Dermis microvascular lymphatic vessel endothelial cell (primary cell): Measurements from ENCODE around the gene KCNN4. TPM values are rescaled to one million over a fixed set of nuclear protein-coding genes. Genes with fewer than 3 reads are reported as not detected.

Experiments
- DNase-seq, 2 donors: peaks; one replicate each; pipeline versions ENCODE4 v3.0.0 to v3.0.0-alpha.2; 2010; ENCODE audit warnings: low read depth in 2 of 2
- total RNA-seq: library from RNA; depleted of rRNA; stranded (reverse); fragments of >200 nt; gene quantifications from 2 replicates; pipeline ENCODE4 v1.2.1, GENCODE V29; 2014

Gene KCNN4
- total RNA-seq, 1 donor from 2014 or later = 0.39 TPM

DNA sequence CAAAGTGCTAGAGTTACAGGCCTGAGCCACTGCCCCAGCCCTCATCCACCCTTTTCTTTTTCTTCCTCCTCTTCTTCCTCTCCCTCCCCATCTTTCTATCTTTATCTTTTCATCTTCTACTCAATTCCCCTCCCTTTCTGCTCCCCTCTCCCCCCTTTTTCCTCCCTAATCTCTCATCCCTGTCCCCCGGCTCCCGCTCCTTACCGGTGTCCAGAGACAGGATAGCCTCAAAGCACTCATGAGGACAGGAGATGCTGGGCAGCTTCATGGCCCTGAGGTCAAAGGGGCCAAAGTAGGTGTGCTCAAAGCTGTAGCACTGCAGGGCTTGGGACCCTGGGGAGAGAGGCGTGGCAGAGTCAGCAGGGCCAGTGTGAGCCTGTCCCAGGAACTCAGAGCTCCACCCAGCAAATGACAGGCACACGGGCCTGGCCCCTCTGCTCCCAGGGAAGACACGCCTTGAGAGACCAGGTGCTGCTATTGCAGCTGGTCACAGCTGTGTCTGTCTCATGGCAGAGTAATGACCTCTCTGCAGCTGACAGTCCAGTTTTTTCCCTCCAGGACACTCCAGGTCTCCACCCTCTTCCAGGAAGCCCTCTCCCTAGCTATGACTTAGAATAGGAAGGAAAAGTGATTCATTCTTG is 18.8 kb upstream of the KCNN4 start:
- DNase-seq = peak in 1 of 2 donors; percentile 21

DNA sequence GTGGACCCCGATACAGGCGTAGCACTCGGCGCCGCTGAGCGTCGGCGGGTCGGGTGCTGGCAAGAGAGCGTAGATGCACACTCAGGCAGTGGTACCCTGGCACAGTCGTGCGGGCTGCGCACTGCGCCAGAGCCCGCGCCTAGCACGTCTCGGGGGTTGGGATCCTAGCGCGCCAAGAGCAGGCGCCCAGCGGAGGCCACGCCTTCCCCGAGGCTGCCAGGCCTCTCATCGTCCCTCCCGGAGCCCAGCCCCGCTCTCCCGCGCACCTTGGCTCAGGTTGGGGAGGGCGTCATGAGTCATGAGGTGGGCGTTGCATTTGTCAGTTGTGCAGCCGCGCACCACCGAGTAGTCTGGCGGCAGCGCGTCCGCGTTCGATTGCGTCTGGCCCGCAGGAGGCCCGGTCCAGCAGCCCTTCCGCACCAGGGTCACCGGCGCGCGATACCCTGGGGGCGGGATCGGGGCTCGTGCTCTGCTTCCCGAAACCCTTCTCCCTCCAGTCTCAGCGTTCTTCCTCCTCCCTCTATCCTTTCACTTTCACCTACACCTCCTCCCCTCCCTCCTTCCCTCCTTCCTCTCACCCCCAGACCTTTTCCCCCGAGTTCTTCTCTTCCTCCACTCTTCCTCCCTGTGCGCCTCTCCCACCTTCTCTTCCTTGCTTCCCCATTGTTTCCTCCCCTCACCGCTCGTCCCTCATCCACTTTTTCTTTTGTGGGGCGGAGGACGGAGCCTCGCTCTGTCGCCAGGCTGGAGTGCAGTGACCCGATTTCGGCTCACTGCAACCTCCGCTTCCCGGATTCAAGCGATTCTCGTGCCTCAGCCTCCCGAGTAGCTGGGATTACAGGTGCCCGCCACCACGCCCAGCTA is 18.0 kb upstream of the KCNN4 start:
- peak in 1 of 2 donors; percentile 22 for DNase-seq

DNA sequence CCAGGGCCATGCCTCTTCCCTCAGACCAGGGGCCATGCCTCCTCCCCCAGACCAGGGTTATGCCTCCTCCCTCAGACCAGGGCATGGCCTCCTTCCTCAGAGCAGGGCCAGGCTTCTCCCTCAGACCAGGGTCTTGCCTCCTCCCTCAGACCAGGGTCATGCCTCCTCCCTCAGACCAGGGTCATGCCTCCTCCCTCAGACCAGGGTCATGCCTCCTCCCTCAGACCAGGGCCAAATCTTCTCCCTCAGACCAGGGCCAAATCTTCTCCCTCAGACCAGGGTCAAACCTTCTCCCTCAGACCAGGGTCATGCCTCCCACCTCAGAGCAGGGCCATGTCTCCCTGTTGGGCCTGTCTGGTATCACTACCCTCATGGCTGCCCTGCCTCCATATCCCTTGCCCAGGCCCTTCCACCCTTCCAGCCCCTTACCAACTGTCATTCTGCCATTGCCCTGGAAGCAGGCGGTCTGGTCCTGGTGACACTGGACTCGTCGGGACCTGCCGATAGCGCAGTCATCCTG is 17.3 kb upstream of the KCNN4 start:
- no peak for DNase-seq

DNA sequence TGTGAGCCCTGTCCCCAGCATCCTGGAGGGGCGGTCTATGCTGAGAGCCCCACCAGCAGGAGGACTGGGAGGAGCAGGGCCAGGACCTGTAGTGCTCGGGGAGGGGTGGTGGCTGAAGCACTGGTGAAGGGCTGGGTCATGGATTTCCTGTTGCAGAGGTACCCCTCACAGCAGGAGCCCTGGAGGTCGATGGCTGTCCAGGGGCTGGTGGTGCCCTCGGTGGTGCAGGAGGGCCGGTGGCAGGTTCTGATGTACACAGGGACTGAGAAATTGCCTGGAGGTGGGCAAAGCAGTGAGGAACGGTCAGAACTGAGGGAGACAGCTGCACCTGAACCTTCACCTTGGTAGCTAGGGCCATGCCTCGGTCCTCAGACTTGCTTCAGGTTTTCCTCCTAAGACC is 16.8 kb upstream of the KCNN4 start:
- DNase-seq = no peak

DNA sequence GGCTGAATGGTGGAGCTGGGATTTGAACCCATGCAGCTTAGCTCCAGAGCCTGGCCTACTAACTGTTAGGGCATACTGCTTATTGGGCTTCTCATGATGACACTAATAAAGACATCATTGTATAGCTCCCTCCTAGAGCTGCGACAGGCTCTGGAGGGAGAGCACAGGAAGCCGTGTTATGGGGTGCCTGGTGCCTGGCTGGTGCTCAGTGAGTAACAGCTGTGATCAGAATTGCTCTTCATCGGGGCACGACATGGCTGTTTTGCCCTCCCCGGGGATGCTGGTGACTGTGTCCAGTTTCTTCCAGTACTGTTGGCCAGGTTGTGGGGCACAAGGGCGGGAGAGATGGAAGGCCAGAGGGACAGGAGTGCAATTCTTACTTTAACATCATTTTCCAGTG is 16.3 kb upstream of the KCNN4 start:
- DNase-seq = no peak

GRCh38 chr19:43790587-43790986 is 9.8 kb upstream of the KCNN4 start:
- DNase-seq = no peak

GRCh38 chr19:43789029-43789428 is 8.3 kb upstream of the KCNN4 start:
- peak; percentile 9 to 57 for DNase-seq

- DNase-seq = no peak
Observed at GRCh38 chr19:43786665-43787064, 5.9 kb upstream of the KCNN4 start.

DNA sequence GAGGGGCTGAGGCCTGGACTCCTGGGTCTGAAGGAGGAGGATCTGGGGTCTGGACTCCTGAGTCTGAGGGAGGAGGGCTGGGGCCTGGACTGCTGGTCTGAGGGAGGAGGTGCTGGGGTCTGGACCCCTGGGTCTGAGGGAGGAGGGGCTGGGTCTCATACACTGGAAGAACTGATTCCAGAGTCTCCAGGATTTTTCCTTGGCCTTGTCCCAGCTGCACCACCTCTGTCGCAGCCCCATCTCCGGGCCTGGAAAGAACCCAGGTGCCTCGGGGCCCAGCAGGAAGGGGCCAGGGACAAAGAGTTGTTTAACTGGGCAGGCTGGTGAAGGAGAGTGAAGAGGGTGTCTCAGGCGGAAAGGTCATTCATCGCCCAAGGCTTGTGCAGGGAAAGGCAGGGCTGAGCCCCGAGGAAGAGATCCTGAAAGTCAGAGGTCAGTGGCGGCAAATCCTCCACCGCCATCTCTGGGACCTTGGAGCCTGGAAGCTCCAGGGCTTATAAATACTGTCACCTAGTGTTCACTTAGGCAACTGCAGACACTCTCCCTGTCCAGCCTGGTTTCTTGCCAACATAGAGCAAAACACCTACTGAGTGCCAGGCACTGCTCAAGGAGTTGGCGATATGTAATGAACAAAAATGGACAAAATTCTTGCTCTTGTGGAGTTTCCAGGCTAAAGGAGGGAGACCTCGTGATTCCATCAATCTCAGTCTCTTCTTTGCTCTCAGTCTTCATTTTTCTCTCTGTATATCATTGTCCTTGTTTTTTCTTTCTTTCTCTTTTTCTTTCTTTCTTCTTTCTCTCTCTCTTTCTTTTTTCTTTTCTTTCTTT is 4.4 kb upstream of the KCNN4 start:
- DNase-seq = peak; percentile 50 to 73

GRCh38 chr19:43784241-43784980 is 3.6 kb upstream of the KCNN4 start:
- DNase-seq = peak in 1 of 2 donors; percentile 64

DNA sequence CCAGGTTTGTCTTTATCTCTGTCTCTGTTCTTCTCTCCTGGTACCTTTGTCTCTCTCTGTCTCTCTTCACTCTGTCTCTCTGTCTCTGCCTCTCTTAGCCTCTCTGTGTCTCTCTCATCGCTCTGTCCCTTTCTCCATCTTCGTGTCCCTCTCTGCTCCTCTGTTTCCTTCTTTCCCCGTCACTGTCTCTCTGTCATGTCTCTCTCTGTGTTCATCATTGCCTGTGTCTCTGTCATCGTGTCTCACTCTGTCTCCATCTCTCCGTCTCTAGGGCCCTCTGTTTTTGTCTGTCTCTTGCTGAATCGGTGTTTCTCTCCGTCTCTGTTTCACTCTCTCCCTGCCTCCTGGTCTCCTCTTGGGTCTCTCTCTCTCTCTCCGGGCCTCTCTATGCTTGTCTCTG is 2.9 kb upstream of the KCNN4 start:
- DNase-seq = no peak

DNA sequence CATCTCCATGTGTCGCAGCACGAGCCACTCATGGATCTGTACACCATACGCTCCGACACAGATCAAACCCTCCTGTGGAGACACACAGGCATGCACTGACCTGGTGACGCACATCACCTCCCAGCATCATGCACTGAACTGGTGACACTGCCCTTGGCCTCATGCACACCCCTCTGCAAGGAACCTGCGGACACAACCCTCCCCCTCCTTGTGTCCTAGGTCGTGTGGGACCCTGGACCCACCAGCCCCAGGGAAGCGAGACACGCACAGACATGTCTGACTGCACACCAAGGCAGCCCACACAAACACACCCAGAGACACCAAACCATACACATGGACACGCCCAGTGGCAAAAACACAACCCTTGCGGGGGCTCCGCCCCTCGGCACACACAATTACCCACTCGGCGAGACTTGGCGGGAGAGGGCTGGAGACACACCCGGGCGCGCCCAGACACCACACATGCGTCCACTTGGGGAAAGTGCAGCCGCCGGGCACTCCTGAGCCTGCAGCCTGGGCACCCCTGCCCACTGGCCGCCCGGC is 2.0 kb upstream of the KCNN4 start:
- DNase-seq = no peak

- no peak for DNase-seq
Observed at GRCh38 chr19:43782311-43782660, 1.5 kb upstream of the KCNN4 start.

GRCh38 chr19:43781630-43782310 is 997 bp upstream of the KCNN4 start:
- DNase-seq = no peak

DNA sequence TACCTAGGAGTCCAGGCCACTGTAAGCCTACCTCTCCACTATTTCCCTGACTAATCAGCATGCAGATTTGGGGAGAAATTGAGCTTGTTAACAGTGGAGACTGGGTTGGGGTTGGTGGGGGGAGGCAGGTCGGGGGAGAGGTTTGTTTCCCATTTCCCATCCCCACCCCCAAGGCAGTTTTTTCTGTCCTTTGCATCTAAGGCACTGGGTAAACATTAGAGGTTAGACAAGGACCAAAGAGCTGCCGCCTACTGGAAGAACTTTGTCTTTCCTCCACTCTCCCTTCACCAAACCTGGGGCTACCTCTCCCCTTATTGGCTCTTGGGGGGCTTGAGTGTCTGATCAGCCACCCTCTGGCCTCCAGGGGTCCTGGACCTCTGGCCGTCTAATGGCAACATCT is 953 bp downstream of the KCNN4 start:
- DNase-seq = no peak

DNA sequence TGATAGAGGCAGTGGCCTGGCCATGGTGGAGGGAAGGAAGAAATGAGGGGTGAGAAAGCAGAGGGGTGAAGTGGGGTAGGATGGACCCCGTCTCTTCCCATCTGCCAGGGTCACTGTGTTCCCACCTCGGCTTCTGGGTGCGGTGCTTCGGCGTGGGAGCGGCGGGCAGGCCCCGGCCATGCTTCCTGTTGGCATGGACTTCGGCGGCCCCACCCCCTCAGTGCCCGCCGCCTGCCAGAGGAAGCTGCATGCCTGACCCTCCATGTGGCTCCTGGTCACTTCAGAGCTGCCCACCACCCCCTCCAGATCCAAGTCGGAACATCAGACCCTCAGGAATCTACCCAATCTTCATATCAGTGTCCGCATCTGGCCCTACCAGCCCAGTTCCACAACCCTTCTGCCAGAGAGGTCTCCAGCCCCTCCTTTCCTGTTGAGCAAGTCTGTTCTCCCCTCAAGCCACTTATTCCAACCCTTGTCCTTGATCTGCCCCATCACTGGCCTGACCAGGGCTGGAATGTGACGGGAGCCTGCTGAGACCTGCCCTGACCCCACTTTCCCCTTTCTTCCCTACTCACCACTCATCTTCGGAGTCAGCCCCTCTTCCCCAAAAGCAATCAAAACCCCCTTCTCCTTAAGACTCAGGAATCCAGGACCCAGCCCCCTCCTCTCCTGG is 1.5 kb downstream of the KCNN4 start:
- peak in 1 of 2 donors; percentile 24 for DNase-seq

GRCh38 chr19:43778651-43779050 is 2.1 kb downstream of the KCNN4 start:
- no peak for DNase-seq

- DNase-seq = peak in 1 of 2 donors; percentile 41
Observed at GRCh38 chr19:43777163-43777695, 3.5 kb downstream of the KCNN4 start.

DNA sequence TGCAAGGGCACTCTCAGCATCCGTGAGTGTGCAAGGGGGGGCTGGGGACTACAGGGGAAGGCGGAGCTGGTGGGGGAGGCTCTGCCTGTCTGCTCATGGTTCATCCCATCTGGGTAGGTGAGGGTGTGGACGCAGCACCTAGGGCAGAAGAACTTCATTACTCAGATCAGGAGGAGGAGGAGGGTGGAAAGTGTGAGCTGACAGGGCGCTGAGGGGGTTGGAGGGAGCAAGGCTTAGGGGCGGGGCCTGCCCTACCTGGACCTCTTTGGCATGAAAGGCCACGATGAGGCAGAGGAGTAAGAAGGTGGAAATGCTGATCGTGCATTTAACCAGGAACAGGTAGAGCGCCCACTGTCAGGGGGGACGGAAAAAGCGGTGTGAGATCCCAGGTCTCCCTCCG is 4.5 kb downstream of the KCNN4 start:
- DNase-seq = no peak
